Upper lobe of left lung (tissue), 6 donors: ENCODE results near the gene SCGB1A1. TPM values are rescaled to one million over a fixed set of nuclear protein-coding genes. Genes with fewer than 3 reads are reported as not detected.

Source experiments
- ATAC-seq, 2 donors: fragments of 200-7000 bp; cut with Tn5 transposase; one replicate each; pipeline ENCODE4 v1.9.1; 2022; ENCODE audit warnings: mild to moderate bottlenecking in 2 of 2, moderate library complexity in 2 of 2; ENCODE audit not compliant: low FRiP score in 2 of 2
- DNase-seq, 2 donors: peaks; one replicate each; pipeline ENCODE4 v3.0.0-alpha.2; 2019 to 2020
- H3K27ac ChIP-seq, 4 donors: fragments of 200-600 bp; sonication (generic); one replicate each; pipeline ENCODE4 v1.5.1; 2016 to 2019
- H3K27me3 ChIP-seq, 4 donors: fragments of 200-600 bp; sonication (generic); one replicate each; pipeline ENCODE4 v1.5.1; 2017 to 2019
- H3K36me3 ChIP-seq, 4 donors: fragments of 200-600 bp; sonication (generic); one replicate each; pipeline ENCODE4 v1.5.1; 2016 to 2019
- H3K4me1 ChIP-seq, 4 donors: fragments of 200-600 bp; sonication (generic); one replicate each; pipeline ENCODE4 v1.5.1; 2018 to 2019
- H3K4me3 ChIP-seq, 4 donors: fragments of 200-600 bp; sonication (generic); one replicate each; pipeline ENCODE4 v1.5.1; 2017 to 2019; ENCODE audit warnings: mild to moderate bottlenecking in 2 of 4, moderate library complexity in 1 of 4
- H3K9me3 ChIP-seq, 4 donors: fragments of 200-600 bp; sonication (generic); one replicate each; pipeline ENCODE4 v1.5.1; 2018 to 2019
- CTCF ChIP-seq, 6 experiments: fragments of 450-650 bp in 4 of 6; fragments of 200-600 bp in 2 of 6; sonication (generic) in 2 of 6; IDR thresholded peaks; one replicate each; pipeline ENCODE4 v1.5.1; 2016 to 2019; ENCODE audit warnings: antibody characterized with exemption in 6 of 6
- EP300 ChIP-seq, 4 donors: sonication (generic); formaldehyde crosslinking; IDR thresholded peaks; one replicate each; pipeline ENCODE4 v1.5.1; 2017; ENCODE audit warnings: antibody characterized with exemption in 4 of 4, control low read depth in 2 of 4
- POLR2A ChIP-seq, 4 donors: fragments of 450-650 bp; IDR thresholded peaks; one replicate each; pipeline ENCODE4 v1.5.1; 2016 to 2017; ENCODE audit warnings: antibody characterized with exemption in 4 of 4, mild to moderate bottlenecking in 2 of 4
- POLR2AphosphoS5 ChIP-seq, 2 donors: sonication (generic); formaldehyde crosslinking; IDR thresholded peaks; one replicate each; pipeline ENCODE4 v1.5.1; 2017; ENCODE audit warnings: antibody characterized with exemption in 2 of 2
- WGBS, 2 donors: methylation state at CpG; one replicate each; pipeline ENCODE4 v1.1.5; 2017 to 2018; 5-methylcytosine and 5-hydroxymethylcytosine counted together
- total RNA-seq, 6 donors: library from RNA; depleted of rRNA in 4 of 6; stranded (reverse); fragments of >200 nt in 4 of 6; gene quantifications; one replicate each; pipeline versions ENCODE4 v1.1.0 to v1.2.1, GENCODE V29; 2016 to 2021
- donor health status: DM: no; HTN: no; CAD: no; lungs with moderate emphysema.
- donor health status: DM: no; HTN: yes; CAD: no; lungs with severe emphysema.

The SCGB1A1 gene
- total RNA-seq, 6 donors from 2014 or later = 85.4 to 2,572 (median 1,269) TPM

GRCh38 chr11:62463121-62463542, 44.3 kb downstream of the SCGB1A1 start:
- ATAC-seq = no peak
- Histone ChIP-seq H3K27me3 (no peaks in the 10 kb centered on the region), H3K36me3 (no peaks in the 10 kb centered on the region), H3K27ac (no peak overlapping the region), H3K9me3 (no peaks in the 10 kb centered on the region), H3K4me3 (no peak overlapping the region), H3K4me1 (peaks cover 0 to 5% (median 0%) of the 10 kb centered on the region in 4 donors)
- no peak for DNase-seq
- WGBS, 2 donors = 62 to 79% methylated on average over 6 of the region's 6 CpGs
- no peak for TF ChIP-seq CTCF (IDR thresholded peaks at IDR 0.05)
- TF ChIP-seq POLR2A (IDR thresholded peaks at IDR 0.05) = no peak
- no peak for TF ChIP-seq EP300 (IDR thresholded peaks at IDR 0.05)
- TF ChIP-seq POLR2AphosphoS5 (IDR thresholded peaks at IDR 0.05) = no peak

DNA sequence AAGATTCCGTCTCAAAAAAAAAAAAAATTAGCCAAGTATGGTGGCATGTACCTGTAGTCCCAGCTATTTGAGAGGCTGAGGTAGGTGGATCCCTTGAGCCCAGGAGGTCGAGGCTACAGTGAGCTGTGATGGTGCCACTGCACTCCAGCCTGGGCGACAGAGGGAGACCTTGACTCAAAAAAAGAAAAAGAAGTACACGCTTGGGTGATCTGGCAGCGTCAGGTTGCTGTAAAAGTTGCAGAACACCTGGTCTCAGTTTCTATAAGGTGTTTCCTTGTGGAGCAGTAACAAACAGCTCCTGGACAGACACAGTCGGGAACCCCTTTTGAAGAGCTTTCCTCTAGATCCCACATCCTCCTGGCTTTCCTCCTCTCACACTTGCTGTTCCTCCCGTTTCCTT, 45.8 kb downstream of the SCGB1A1 start:
- no peaks in the 10 kb centered on the region for H3K36me3 ChIP-seq
- no peak for TF ChIP-seq POLR2A (IDR thresholded peaks at IDR 0.05)
- TF ChIP-seq EP300 (IDR thresholded peaks at IDR 0.05) = no peak
- TF ChIP-seq POLR2AphosphoS5 (IDR thresholded peaks at IDR 0.05) = no peak
- TF ChIP-seq CTCF (IDR thresholded peaks at IDR 0.05) = no peak
- no peak for ATAC-seq
- H3K9me3 ChIP-seq = no peaks in the 10 kb centered on the region
- H3K27ac ChIP-seq = no peak overlapping the region
- no peak overlapping the region for H3K4me3 ChIP-seq
- DNase-seq = no peak
- WGBS, 2 donors = 75 to 79% methylated on average over 7 of the region's 7 CpGs
- H3K27me3 ChIP-seq = no peaks in the 10 kb centered on the region
- peaks cover 0 to 5% (median 0%) of the 10 kb centered on the region in 4 donors for H3K4me1 ChIP-seq

DNA sequence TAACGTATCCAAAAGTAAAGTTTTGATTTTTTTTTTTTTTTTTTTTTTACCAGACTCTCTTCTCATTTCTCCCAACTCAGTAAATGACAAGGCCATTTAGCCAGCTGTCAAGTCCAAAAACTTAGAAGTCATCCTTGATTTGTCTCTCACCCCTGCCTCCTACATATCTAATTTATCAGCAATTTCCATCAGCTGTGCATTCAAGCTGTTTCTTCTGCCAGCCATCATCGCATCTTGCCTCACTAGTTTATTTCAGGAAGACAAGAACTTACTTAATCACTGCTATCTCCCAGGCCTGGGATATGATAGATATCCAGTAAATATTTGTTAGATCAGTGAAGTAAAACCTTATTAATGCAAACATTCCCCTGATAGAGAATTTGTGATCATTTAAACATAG, 47.6 kb downstream of the SCGB1A1 start:
- H3K27ac ChIP-seq = no peak overlapping the region
- ATAC-seq (no peak), DNase-seq (no peak)
- peaks cover 0 to 5% (median 0%) of the 10 kb centered on the region in 4 donors for H3K4me1 ChIP-seq
- no peaks in the 10 kb centered on the region for H3K9me3 ChIP-seq
- no peak overlapping the region for H3K4me3 ChIP-seq
- no peaks in the 10 kb centered on the region for H3K27me3 ChIP-seq
- no peaks in the 10 kb centered on the region for H3K36me3 ChIP-seq
- WGBS, 2 donors = 85% methylated on average over 2 of the region's 2 CpGs
- TF ChIP-seq POLR2AphosphoS5 (IDR thresholded peaks at IDR 0.05) (no peak), CTCF (IDR thresholded peaks at IDR 0.05) (no peak), EP300 (IDR thresholded peaks at IDR 0.05) (no peak)

DNA sequence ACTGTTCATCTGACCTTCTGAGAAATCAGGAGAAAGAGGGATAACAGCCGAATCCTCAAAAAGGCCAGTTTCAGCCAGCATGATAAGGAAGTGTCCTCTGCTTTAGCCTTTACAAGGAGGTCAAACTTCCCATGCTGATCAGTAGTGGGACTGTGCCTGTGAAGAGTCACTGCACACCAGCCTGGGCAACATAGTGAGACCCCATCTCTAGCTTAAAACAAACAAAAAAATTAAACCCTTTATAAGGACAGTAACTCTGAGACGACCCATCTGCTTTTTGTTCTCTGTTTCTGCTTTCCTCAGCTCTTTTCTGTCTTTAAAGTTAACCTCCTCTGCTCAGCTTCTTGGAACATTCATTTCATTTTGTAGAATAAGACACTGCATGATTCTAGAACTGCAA, 49.7 kb downstream of the SCGB1A1 start:
- H3K27ac ChIP-seq = no peak overlapping the region
- ATAC-seq = no peak
- no peaks in the 10 kb centered on the region for H3K9me3 ChIP-seq
- H3K4me1 ChIP-seq = no peaks in the 10 kb centered on the region
- WGBS, 2 donors = 69 to 84% methylated on average over 2 of the region's 2 CpGs
- H3K36me3 ChIP-seq = no peaks in the 10 kb centered on the region
- TF ChIP-seq CTCF (IDR thresholded peaks at IDR 0.05) = no peak
- no peak overlapping the region for H3K4me3 ChIP-seq
- DNase-seq = no peak
- H3K27me3 ChIP-seq = no peaks in the 10 kb centered on the region

- Histone ChIP-seq H3K27ac (no peak overlapping the region), H3K4me1 (no peaks in the 10 kb centered on the region), H3K36me3 (no peaks in the 10 kb centered on the region), H3K9me3 (no peaks in the 10 kb centered on the region), H3K4me3 (no peak overlapping the region), H3K27me3 (no peaks in the 10 kb centered on the region)
- DNase-seq (no peak), ATAC-seq (peak in 1 of 2 donors; percentile 31)
- 94 to 96% methylated on average over 7 of the region's 7 CpGs for WGBS, 2 donors
- TF ChIP-seq CTCF (IDR thresholded peaks at IDR 0.05) (no peak), EP300 (IDR thresholded peaks at IDR 0.05) (no peak), POLR2A (IDR thresholded peaks at IDR 0.05) (no peak), POLR2AphosphoS5 (IDR thresholded peaks at IDR 0.05) (no peak)
These were observed 52.8 kb downstream of the SCGB1A1 start for GRCh38 chr11:62471603-62472002.
